Forelimb muscle (tissue), 1 donor: ENCODE measurements around the gene MARCHF6. TPM values are rescaled to one million over a fixed set of nuclear protein-coding genes. Genes with fewer than 3 reads are reported as not detected.
"Not testable (repeated sequence)": the region's sequence is repeated elsewhere in the genome, so short reads cannot be mapped to it uniquely, and the experiment has no call there.

Experiments used
- DNase-seq: peaks from one replicate; pipeline ENCODE4 v3.0.0-alpha.2; 2013; ENCODE audit warnings: low read depth
- polyA plus RNA-seq: library from polyadenylated mRNA; unstranded; fragments of 120-200 nt; gene quantifications from one replicate; pipeline ENCODE4 v1.2.1, GENCODE V29; 2013; ENCODE audit not compliant: insufficient read length

The MARCHF6 gene
- polyA plus RNA-seq, 1 donor, result 101 TPM

DNA sequence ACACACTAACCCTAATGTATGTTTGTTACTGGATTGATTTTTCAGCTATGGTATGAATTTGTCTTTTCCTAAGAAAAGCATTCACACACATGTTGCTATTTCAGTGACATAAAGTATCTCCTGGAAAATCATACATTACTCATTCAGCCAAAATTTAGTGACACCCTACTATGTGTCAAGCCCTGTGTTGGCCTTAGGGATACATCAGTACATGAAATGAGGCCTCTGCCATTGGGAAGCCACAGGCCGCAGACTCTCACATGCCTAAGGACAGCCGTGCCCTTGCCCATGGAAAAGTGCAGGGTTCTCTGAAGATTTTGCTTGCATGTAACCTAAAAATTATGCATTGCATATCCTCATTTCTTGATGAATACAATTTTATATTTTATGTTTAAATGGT is 5.2 kb upstream of the MARCHF6 start:
- no peak for DNase-seq

DNA sequence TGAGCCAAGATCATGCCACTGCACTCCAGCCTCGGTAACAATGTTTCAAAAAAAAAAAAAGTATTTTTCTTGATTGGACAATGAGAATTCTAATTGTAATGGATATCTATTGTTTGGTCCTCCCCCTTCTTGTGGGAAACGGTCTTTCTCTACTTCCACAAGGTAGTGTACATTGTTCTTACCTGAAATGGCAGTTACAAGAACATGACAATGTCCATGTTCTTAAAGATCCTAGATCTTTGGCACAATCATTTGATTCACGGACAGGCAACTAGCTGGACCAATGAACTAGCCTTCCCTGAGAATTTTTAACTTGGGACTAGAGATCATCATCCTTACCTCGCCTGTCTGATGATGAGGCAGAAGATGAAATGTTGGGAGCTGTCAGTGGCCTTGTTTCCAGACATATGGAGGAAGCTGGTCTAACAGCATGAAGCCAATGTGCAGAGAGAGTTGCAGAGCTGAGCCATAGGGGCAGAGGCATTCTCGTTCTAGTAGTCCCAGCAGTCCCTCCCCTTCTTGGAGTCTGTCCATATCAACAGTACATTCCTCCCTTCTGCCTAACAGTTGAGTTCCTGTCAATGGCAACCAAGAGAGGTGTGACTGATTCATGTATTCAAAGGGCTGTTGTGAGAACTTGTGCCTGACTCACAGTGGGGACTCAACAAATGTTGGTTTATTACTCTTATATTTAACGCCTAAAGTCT is 2.1 kb upstream of the MARCHF6 start:
- no peak for DNase-seq

DNA sequence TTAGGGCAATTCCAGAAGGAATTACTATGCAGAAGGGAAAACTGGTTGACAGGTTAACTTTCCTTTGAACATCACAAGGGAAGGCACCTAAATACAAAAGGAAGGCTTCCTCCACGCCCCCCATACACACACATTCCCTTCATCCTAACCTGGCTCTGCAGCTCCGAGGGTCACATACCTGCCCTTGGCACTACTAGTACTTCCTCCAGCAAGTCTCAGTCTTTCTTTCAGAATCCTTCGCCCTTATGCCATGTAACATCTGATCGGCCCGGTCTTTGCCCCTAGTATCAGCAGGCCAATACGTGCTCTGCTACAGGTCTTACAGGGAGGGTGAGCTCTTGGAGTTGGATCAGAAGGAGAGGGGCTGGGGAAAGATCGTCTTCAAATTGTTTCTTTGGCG is 1.6 kb upstream of the MARCHF6 start:
- no peak for DNase-seq

DNA sequence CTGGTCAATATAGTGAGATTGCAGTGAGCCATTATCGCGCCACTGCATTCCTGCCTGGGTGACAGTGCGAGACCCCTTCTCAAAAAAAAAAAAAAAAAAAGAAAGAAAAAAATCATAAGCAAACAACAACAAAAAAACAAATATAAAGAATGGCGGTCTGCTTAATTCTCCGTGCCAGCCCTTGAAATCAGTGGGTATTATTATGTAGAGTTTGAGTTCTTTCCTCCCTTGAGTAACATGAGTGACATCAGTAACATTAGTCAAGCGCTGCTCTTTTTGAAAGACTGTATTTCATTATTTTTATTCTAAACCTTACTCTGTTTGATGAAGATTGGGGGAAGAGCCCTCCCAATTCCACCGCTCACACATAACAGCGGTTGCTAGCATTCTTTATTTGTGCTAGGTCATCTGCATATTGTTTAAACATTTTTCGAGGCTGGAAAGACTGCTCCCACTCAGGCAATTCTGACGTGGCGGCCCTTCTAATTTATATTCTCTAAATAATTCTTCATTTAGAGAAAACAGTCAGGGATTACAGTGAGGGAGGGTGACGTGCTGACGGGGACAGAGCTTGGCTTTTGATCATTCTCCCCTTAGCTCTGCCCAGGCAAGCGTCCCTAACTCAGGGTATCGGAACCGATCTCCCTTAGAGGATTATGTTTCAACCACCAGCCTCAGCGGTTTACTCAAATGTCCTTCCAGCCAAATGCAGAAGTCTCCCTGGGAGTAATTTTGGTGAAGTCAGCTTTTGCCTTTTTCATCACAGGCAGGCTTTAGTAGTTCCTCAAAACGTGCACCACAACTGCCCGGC is 860 bp upstream of the MARCHF6 start:
- DNase-seq, result no peak

DNA sequence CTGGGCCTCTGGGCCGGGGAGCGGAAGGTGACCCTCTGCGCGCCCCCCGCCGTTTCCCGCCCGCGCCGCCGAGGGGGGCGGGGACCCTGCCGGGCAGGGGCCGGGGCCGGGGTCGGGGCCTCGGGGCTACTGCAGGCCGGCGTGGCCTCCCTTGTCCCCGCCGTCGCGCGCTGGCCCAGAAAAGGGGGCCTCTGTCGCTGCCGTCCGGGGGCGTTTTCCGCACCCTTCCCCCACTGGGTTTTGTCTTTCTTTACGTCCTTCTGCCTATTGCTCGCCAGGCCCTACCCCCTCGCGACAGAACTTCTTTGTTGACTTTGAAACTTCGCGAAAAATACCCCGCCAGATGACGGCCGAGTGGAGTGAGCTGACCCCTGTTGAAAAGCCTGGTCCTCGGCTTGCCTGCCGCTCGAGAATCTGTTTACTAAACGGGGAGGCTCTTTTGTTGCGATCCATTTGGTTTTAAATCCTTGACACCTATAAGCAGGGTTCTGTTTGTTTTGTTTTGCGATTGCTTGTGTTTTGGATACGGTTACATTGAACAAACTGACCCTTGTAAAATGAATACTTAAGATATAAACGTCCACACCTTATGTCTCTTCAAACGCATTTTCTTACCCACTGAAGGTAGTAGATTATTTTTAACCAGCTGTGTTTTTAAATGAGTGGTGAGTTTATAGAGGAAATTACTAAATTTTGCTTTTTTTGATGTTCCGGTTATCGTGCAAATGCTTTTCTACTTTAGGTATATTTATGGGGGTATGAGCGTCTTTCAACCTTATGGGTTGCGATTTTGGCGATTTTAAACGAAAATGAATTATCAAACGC is 765 bp downstream of the MARCHF6 start:
- DNase-seq, result no peak

DNA sequence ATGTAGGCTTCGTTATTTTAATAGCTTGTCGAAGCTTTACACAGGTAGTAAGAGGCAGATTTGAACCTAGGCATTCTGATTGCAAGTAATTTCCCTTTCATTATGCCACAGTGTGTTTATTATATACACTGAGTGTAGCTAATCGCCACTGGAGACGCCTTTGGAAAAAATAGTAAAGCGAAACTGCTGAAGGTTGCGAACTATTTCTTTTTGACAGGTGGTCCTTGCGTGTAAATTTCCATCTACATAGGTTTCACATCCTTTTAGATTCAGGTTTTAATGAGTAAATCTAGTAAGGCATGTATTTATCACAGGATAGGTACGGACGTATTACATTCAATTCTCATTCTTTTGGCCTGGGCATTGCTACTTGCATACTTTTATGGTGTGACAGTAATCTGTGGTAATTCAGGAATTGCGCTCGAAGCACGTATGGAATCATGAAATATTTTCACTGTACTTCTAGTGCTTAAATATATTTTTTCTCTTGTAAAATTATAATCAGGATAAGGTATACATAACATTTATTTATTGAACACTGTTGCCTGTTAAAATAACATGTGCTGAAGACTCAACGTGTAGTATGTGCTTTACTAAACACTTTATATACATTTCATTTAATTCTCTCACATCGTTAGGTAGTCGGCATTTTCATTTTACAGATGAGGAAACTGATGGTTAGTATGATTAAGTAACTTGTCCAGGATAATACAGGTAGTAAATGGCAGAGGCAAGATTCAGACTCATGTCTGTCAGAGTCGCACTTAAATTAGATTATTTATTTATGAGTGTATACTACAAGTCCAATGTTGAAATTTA is 1.8 kb downstream of the MARCHF6 start:
- DNase-seq, result no peak

DNA sequence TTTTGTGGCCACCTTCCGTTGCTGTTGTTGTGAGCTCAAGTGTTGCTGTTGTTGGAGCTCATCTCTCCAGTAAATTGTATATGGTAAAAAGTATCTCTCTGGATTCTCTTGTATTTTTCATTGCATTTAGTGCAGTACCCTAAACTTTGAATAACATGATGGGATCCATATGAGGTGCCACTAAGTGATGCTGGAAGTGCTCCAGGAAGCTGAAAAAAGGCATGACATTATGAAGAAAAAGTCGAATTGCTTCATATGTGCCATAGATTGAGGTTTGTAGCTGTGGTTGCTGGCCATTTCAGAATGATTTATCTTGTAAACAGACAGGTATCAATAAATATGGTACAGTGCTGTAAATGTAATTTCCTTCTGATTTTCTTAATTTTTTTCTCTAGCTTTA is 5.5 kb downstream of the MARCHF6 start:
- no peak for DNase-seq

DNA sequence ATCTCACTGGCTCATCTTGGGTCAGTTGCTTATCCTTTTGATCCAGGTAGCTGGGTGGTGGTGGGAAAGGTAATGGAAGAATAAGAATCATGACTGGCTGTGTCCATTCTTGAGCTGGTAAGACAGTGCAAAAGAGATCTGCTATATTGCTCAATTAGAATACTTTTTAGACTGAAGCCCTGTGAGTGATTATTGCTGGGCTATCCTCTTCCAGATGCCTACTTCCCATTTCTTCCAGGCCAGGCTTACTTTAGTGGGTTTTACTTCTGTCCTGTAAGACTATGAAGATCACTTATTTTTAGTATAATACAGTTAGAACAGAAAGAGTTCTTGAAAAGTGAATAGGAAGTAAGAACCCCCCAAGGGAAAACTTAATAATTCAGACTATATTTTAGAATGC is 7.2 kb downstream of the MARCHF6 start:
- no peak for DNase-seq

DNA sequence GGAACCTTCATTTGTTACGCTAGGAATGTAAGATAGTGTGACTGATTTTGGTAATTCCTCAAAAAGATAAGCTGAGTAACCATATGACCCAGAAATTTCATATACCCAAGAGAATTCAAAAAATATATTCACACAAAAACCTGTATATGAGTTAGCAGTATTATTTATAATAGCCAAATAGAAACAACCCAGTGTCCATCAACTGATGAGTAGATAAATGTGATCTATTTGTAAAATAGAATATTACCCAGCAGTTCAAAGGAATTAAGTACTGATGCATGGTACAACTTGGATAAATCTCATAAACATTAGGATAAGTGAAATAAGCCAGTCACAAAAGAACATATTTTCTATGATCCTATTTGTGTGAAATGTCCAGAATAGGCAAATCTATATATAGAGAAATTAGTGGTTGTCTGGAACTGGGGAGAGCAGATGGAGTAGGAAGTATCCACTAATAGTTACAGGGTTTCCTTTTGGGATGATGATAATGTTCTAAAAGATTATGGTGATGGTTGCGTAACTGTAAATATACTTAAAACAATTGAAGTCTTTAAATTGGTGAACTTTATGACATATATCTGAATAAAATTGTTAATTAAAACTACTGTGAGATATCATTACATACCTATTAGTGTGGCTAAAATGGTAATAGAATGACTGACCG is 10.2 kb downstream of the MARCHF6 start:
- no peak for DNase-seq

DNA sequence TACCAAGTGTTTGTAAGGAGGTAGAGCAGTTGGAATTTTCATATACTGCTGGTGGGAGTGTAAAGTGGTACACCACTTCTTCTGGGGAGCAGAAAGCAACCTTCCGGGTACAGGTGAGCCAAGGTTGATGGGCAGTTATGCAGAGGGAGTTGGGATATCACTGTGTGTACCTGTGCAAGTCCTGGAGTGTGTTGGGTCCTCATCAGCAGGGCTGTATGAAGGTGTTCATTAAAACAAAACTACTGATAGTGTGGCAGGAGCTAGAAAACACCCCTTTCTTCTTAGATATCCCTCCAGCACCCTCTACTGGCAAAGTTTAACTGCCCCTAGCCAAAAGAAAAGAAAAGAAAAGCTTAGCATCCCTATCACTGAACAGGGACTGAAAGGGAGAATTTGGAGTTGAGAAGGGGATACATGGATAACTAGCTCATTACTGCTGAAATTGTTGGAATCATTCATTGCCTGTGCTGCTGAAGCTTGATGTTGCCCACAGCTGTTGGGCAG is 10.7 kb downstream of the MARCHF6 start:
- DNase-seq, result no peak

DNA sequence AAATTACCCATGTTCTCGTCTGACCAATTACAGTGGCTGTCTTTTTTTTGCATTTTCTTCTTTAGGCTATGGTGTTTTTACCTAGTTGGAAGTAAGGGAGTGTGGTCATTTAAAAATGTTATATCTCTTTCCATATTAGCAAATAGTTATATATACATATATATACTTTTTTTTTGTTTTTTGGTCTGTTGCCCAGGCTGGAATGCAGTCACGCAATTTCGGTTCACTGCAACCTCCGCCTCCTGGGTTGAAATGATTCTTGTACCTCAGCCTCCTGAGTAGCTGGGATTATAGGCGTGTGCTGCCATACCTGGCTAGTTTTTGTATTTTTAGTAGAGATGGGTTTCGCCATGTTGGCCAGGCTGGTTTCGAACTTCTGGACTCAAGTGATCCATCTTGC is 12.3 kb downstream of the MARCHF6 start:
- DNase-seq, result no peak

DNA sequence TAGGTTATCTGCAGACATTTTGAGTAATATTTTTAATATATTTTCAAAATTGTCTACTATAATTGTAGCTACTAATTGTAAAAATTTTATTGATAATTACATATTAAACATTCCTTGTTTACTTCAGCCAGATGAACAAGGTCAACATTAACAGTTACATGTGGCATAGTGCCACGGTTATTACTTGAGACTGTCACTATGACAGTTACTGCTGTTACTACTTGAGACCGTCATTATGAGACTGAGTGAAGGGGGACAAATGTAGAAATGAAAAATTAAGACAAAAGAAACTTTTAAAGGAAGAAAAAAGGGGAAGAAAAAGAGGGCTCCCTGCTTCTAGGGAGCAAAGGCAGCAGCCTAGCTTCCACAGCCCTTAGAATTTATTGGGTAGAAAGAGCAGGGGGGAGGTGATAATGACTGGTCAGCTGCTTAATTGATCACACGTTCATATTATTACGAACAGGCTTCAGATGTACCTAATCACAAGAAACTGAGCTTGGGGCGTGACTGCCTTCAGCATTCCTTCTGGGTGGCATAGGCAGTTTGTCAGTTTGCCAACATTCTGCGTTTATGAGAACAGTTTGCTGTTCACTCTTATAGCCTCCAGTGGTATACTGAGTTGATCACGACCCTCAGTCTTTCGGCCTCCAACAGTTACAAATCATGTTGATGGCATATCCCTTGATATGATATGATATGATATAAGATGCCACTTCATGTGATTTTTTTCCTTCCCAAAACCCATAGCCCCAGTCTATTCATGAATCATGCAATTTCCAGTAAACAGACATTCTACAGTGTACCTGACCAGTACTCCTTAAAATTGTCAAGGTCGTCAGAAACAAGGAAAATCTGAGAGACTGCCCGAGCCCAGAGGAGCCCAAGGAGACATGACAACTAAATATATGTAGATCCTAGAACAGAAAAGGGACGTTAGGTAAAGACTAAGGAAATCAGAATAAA is 13.1 kb downstream of the MARCHF6 start:
- no peak for DNase-seq

DNA sequence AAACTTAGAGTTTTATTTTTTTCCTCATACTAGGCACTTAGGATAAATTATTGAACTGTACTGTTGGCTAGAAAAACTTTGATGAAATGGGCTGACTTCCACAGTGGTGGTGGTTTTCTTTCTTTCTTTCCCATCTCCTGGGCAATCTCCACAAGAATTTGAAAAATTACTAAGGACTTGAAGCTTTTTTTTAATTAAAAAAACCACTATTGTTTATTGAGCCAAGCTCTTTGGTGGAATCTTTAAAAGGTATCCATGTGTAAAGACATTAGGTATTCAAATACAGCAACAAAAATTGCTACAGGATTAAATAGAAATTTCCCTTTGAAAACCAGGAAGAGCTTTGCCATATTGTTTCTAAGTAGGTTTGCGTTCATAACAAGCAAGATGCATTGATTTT is 14.1 kb downstream of the MARCHF6 start:
- no peak for DNase-seq

DNA sequence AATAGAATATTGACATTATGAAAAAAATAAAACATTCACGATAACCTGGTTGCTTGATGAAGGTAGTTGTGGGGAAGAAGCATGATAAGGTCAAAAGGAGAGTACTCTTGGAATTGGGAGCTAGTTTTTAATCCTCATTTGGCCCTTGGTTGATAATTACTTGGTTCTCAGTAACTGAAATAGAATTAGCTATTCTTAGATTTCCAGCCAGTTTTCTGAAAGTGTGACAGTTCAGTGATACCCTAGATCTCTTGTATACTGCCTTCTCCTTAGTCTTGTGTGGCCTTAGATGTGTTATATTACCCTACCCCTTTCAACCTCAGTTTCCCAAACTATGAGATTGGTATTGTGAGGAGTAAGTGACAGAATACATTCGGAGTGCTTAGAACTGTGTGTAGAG is 17.4 kb downstream of the MARCHF6 start:
- DNase-seq, result no peak

DNA sequence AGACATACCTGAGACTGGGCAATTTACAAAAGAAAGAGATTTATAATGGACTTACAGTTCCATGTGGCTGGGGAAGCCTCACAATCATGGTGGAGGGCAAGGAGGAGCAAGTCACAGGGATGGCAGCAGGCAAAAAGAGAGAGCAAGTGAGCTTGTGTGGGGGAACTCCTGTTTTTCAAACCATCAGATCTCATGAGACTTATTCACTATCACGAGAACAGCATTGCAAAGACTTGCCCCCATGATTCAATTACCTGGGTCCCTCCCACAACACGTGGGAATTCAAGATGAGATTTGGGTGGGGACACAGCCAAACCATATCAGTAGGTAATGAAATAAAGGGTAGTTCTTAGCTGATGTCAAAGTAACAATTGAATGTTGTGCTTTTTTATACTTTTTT is 17.9 kb downstream of the MARCHF6 start:
- not testable (repeated sequence) for DNase-seq

DNA sequence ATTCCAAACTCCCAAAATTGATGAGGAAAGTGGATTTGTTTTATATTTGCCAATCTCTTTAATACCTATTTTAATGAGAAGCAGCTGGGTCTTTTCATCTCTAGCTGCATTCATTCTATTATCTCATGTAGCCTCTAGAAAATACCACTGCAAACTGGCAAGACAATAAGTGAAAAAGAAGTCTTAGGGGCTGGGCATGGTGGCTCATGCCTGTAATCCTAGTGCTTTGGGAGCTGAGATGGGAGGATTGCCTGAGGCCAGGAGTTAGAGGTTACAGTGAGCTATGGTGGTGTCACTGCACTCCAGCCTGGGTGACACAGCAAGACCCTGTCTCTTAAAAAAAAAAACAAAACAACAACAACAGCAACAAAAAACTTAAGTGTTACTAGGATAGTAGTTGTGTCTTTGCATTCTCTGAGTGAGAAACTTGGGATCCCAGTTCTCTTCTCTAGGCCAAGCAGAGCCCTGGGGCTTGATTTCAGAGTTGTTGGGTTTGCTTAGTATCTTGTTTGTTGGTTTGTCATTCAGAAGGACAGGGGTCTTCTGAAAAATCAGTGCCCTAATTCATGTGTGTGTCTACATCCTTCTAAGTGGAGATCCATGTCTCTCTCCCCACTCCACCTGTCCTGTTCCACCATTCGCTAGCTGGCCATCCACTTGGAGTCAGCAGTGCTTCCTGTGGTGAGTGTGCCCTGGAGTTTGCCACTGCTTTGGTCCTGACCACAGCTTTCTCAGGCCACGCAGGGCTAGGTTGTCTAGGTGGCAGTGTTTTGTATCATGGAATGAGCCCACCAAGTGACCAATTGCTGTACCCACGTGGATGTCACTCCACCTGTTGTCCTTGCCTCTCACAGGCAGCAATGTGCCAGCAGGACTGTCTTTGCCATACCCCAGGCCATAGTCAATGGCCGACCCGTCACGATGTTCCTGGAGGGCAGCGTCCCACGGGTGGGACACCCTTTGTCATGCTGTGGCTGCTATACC is 19.5 kb downstream of the MARCHF6 start:
- no peak for DNase-seq

DNA sequence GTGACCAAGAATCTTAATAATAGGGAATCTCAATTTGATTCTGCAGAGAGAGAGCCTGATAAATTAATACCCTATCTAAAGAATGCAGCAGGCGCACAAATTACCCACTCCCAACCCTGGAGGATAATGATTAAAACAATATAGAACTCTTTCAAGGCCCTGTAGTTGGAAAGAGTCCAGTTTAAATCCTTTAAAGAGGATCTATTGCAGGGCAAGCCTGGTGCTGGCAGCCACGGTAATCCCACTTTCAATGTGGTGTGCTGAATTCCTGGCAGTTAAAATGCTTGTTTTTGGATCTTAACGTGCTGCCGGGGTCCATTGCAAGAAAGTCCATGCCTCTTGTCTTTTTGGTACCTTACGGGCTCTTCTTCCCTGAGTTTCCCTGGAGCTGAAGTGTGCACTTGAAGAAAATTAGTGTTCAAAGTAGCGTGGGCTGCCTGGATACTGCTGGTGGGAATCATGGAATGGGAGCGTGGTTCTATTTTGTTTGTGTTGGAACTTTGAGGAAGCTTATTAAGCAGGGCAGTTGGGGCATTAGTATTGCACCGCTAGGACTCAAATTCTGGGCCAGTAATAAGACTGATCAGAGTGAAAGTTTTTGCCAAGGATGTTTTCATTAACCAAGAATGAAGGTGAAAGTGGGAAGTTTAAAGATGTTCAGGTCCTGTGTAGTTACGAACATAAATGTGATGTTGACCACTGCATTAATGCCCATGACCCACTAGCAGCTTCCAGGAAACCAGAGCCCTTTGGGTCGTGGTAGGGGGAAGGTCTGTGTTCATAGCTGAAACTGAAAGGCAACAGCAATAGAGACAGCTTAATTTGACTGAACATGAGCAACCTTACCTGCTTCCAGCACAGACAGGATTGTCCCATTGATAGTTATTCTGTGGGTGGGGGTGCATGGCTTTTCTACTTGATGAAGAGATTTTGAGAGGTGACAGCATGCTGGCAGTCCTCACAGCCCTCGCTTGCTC is 20.8 kb downstream of the MARCHF6 start:
- no peak for DNase-seq
